ENCODE results near the gene PHRF1. TPM values are rescaled to one million over a fixed set of nuclear protein-coding genes. Genes with fewer than 3 reads are reported as not detected.
A peak's percentile ranks its signal among the peaks of the same experiment; 100 is the strongest.

PHRF1 gene
- total and polyA plus RNA-seq, 9 of the 15 experiments (the other 6 are each of a cell fraction or from before 2014, with no cell fraction given) = 0.07 to 37.2 (median 7.7) TPM

DNA sequence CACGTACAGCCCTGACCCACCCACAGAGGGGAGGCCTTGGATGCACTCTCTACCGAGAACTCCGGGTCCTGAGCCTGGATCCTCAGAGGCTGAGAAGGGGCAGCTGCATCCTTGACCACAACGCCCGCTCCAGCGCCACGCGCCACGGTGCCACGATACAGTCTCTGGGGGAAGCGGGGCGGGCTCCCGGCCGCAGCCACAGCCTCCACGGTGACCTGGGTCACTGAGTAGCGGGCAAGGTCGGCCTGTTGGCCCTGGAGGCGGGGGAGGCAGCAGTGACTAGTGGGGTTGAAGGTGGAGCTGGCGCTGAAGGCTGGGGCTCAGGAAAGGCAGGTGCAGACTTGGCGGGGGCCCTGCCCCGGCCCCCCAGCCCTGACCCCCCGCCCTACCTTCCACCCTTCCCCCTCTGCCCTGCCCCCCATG is 43.4 kb downstream of the PHRF1 start:
- no peaks in the 10 kb centered on the region; the same call in 1 of the 2 replicates for H4K20me1 ChIP-seq (replicated peaks; ENCODE audit: control insufficient read depth, insufficient read depth, low read length)
- WGBS (ENCODE audit: insufficient coverage, low coverage, missing lambda C conversion rate) = over 99% methylated on average over 9 of the region's 22 CpGs
- CTCF ChIA-PET (ENCODE audit: low intra/inter-chr PET ratio) = no interaction called here
- H3K79me2 ChIP-seq (ENCODE audit: control insufficient read depth, insufficient read depth, low read length) = peaks cover 3% of the 10 kb centered on the region; the same call in 1 of the 3 replicates
- no peak for DNase-seq (ENCODE audit: extremely low read depth in 1 of 4, low spot score in 3 of 4)
- no peak overlapping the region for H3K4me2 ChIP-seq (ENCODE audit: insufficient read depth, low read length)
- H3K27me3 ChIP-seq (ENCODE audit: control insufficient read depth in 2 of 2, insufficient read depth in 2 of 2, low read length in 2 of 2) = no peaks in the 10 kb centered on the region
- H3K9me3 ChIP-seq (replicated peaks; ENCODE audit: control insufficient read depth, insufficient read depth, low read depth, low read length) = no peaks in the 10 kb centered on the region
- peak overlapping the region in 1 of 2 experiments; percentile 60; a peak in 2 of 4 replicates for H3K9ac ChIP-seq (ENCODE audit: insufficient read depth in 1 of 2, low read depth in 2 of 2, low read length in 2 of 2)
- H3K27ac ChIP-seq (ENCODE audit: extremely low read depth, low read depth, low read length) = no peak overlapping the region
- in situ Hi-C loops (cut with MboI) = no loop called here
- peaks cover 6% of the 10 kb centered on the region for H3K9me1 ChIP-seq (ENCODE audit: control insufficient read depth, insufficient read depth, low read length)
- H3K4me1 ChIP-seq (replicated peaks in 1 of 2; ENCODE audit: control insufficient read depth in 2 of 2, insufficient read depth in 2 of 2, low read length in 2 of 2) = peaks cover 8 to 74% of the 10 kb centered on the region in 2 experiments; a peak in 4 of 5 replicates
- ATAC-seq = no peak
- intact Hi-C loops (cut with micrococcal nuclease) = loop anchor here (10.0 kb wide), 1 partner anchor 65 kb away; no protein-coding TSS in a partner anchor
- no peak overlapping the region for H2AFZ ChIP-seq (ENCODE audit: low read depth, low read length)
- POLR2A ChIA-PET = no interaction called here
- peaks cover 45% of the 10 kb centered on the region; the same call in 2 of the 3 replicates for H3K36me3 ChIP-seq (ENCODE audit: control insufficient read depth, insufficient read depth, low read length)
- no peak overlapping the region for H3K4me3 ChIP-seq
- TF ChIP-seq, protein P1, sequence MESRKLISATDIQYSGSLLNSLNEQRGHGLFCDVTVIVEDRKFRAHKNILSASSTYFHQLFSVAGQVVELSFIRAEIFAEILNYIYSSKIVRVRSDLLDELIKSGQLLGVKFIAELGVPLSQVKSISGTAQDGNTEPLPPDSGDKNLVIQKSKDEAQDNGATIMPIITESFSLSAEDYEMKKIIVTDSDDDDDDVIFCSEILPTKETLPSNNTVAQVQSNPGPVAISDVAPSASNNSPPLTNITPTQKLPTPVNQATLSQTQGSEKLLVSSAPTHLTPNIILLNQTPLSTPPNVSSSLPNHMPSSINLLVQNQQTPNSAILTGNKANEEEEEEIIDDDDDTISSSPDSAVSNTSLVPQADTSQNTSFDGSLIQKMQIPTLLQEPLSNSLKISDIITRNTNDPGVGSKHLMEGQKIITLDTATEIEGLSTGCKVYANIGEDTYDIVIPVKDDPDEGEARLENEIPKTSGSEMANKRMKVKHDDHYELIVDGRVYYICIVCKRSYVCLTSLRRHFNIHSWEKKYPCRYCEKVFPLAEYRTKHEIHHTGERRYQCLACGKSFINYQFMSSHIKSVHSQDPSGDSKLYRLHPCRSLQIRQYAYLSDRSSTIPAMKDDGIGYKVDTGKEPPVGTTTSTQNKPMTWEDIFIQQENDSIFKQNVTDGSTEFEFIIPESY (CRISPR knock-in tag; IDR thresholded peaks at IDR 0.05) = 0 out of 2 replicates have a peak, but pooled peaks have one; percentile 24
- no peak for TF ChIP-seq ZNF12 (CRISPR knock-in tag; IDR thresholded peaks at IDR 0.05)
- FAIRE-seq = no peak
- BruUV-seq (replicated peaks) = no TSS peak

DNA sequence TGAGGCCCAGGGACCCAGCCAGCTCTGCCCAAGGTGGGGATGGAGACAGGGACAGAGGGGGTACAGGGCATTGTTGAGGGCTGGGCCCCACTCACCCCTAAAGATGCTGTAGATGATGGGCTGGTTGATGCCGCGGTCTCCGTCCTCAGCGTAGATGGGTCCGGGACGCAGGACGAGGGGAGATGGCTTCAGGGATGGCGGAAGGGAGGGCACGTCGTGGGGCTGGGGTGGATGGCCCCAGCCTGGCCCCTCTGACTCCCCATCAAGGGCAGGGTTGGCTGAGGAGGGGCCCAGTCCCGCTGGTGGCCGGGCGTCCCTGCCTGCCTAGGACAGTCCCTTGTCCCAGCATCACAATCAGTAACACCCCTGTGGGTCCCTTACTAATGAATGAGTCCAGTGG is 43.9 kb downstream of the PHRF1 start:
- H3K27me3 ChIP-seq (ENCODE audit: control insufficient read depth in 2 of 2, insufficient read depth in 2 of 2, low read length in 2 of 2) = no peaks in the 10 kb centered on the region
- ATAC-seq (no peak), DNase-seq (ENCODE audit: extremely low read depth in 1 of 4, low spot score in 3 of 4) (no peak), FAIRE-seq (no peak)
- H3K9me3 ChIP-seq (replicated peaks; ENCODE audit: control insufficient read depth, insufficient read depth, low read depth, low read length) = no peaks in the 10 kb centered on the region
- H3K27ac ChIP-seq (ENCODE audit: extremely low read depth, low read depth, low read length) = no peak overlapping the region
- H3K4me2 ChIP-seq (ENCODE audit: insufficient read depth, low read length) = no peak overlapping the region
- intact Hi-C loops (cut with micrococcal nuclease) = no loop called here
- no peak overlapping the region for H3K4me3 ChIP-seq
- H3K79me2 ChIP-seq (ENCODE audit: control insufficient read depth, insufficient read depth, low read length) = peaks cover 3% of the 10 kb centered on the region; the same call in 1 of the 3 replicates
- CTCF ChIA-PET (ENCODE audit: low intra/inter-chr PET ratio) = no interaction called here
- H3K36me3 ChIP-seq (ENCODE audit: control insufficient read depth, insufficient read depth, low read length) = peaks cover 39% of the 10 kb centered on the region; the same call in 2 of the 3 replicates
- BruUV-seq (replicated peaks) = no TSS peak
- peaks cover 5 to 74% of the 10 kb centered on the region in 2 experiments; a peak in 4 of 5 replicates for H3K4me1 ChIP-seq (replicated peaks in 1 of 2; ENCODE audit: control insufficient read depth in 2 of 2, insufficient read depth in 2 of 2, low read length in 2 of 2)
- H2AFZ ChIP-seq (ENCODE audit: low read depth, low read length) = no peak overlapping the region
- 91% methylated on average over 12 of the region's 13 CpGs for WGBS (ENCODE audit: insufficient coverage, low coverage, missing lambda C conversion rate)
- no peak overlapping the region; a peak in 1 of 4 replicates for H3K9ac ChIP-seq (ENCODE audit: insufficient read depth in 1 of 2, low read depth in 2 of 2, low read length in 2 of 2)
- POLR2A ChIA-PET = no interaction called here
- in situ Hi-C loops (cut with MboI) = no loop called here
- H3K9me1 ChIP-seq (ENCODE audit: control insufficient read depth, insufficient read depth, low read length) = peaks cover 6% of the 10 kb centered on the region
- no peaks in the 10 kb centered on the region; the same call in 1 of the 2 replicates for H4K20me1 ChIP-seq (replicated peaks; ENCODE audit: control insufficient read depth, insufficient read depth, low read length)
- TF ChIP-seq, protein P2, sequence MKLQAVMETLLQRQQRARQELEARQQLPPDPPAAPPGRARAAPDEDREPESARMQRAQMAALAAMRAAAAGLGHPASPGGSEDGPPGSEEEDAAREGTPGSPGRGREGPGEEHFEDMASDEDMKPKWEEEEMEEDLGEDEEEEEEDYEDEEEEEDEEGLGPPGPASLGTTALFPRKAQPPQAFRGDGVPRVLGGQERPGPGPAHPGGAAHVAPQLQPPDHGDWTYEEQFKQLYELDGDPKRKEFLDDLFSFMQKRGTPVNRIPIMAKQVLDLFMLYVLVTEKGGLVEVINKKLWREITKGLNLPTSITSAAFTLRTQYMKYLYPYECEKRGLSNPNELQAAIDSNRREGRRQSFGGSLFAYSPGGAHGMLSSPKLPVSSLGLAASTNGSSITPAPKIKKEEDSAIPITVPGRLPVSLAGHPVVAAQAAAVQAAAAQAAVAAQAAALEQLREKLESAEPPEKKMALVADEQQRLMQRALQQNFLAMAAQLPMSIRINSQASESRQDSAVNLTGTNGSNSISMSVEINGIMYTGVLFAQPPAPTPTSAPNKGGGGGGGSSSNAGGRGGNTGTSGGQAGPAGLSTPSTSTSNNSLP (IDR thresholded peaks at IDR 0.05; ENCODE audit: borderline replicate concordance, low read depth, low read length) = no peak
- TF ChIP-seq ZNF12 (CRISPR knock-in tag; IDR thresholded peaks at IDR 0.05) (no peak), LARP7 (IDR thresholded peaks at IDR 0.05) (no peak), RFX5 (IDR thresholded peaks at IDR 0.05; ENCODE audit: low read depth, low read length) (no peak), NUFIP1 (IDR thresholded peaks at IDR 0.05; ENCODE audit: partially characterized antibody) (no peak)
- TF ChIP-seq, protein P3, sequence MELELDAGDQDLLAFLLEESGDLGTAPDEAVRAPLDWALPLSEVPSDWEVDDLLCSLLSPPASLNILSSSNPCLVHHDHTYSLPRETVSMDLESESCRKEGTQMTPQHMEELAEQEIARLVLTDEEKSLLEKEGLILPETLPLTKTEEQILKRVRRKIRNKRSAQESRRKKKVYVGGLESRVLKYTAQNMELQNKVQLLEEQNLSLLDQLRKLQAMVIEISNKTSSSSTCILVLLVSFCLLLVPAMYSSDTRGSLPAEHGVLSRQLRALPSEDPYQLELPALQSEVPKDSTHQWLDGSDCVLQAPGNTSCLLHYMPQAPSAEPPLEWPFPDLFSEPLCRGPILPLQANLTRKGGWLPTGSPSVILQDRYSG (tag; conservative IDR thresholded peaks at IDR 0.05; ENCODE audit: low read depth) = no peak

Data from K562 (cell line).